CD14-positive monocyte (primary cell): ENCODE results near the gene TRIM47. TPM values are rescaled to one million over a fixed set of nuclear protein-coding genes. Genes with fewer than 3 reads are reported as not detected.

ENCODE experiments used
- DNase-seq, 3 donors: peaks; one replicate each; pipeline ENCODE4 v3.0.0-alpha.2; 2011 to 2022
- H2AFZ ChIP-seq: 2 replicates; pipeline ENCODE4 v1.6.0; 2012; ENCODE audit warnings: mild to moderate bottlenecking, low read depth, low read length, inconsistent platforms; ENCODE audit not compliant: insufficient read depth, poor library complexity, severe bottlenecking
- H3K27ac ChIP-seq, 2 donors: 1 replicate in 1 of 2; 2 replicates in 1 of 2; pipeline ENCODE4 v1.5.1; 2012 to 2013; ENCODE audit warnings: low read length in 2 of 2, control low read depth in 1 of 2, inconsistent platforms in 1 of 2, low read depth in 1 of 2, mild to moderate bottlenecking in 1 of 2
- H3K27me3 ChIP-seq, 2 donors: one replicate each; pipeline versions ENCODE4 v1.6.0 to v1.6.1; 2011 to 2013; ENCODE audit warnings: low read length in 2 of 2; ENCODE audit not compliant: control insufficient read depth in 2 of 2, insufficient read depth in 2 of 2
- H3K36me3 ChIP-seq, 2 donors: replicated peaks in 1 of 2; 1 replicate in 1 of 2; 2 replicates in 1 of 2; pipeline versions ENCODE4 v1.5.1 to v1.6.1; 2012 to 2013; ENCODE audit warnings: low read length in 2 of 2, control low read depth in 1 of 2, inconsistent platforms in 1 of 2, mild to moderate bottlenecking in 1 of 2; ENCODE audit not compliant: insufficient read depth in 2 of 2, control insufficient read depth in 1 of 2
- H3K4me1 ChIP-seq, 2 donors: 1 replicate in 1 of 2; 2 replicates in 1 of 2; pipeline versions ENCODE4 v1.5.1 to v1.6.1; 2012 to 2013; ENCODE audit warnings: low read length in 2 of 2, control low read depth in 1 of 2, inconsistent platforms in 1 of 2, mild to moderate bottlenecking in 1 of 2, moderate library complexity in 1 of 2; ENCODE audit not compliant: insufficient read depth in 2 of 2, control insufficient read depth in 1 of 2
- H3K4me2 ChIP-seq: replicated peaks from 2 replicates; pipeline ENCODE3; 2012; ENCODE audit warnings: low read length, moderate library complexity, mild to moderate bottlenecking; ENCODE audit not compliant: poor library complexity, severe bottlenecking; ENCODE audit errors: extremely low read depth
- H3K4me3 ChIP-seq, 3 experiments: fragments of 200-600 bp in 1 of 3; sonication (generic) in 1 of 3; replicated peaks in 1 of 3; 1 replicate in 2 of 3; 2 replicates in 1 of 3; pipeline ENCODE4 v1.5.1; 2011 to 2013; ENCODE audit warnings: low read length in 3 of 3, mild to moderate bottlenecking in 3 of 3, control low read depth in 2 of 3, low read depth in 2 of 3, inconsistent platforms in 1 of 3, moderate library complexity in 1 of 3
- H3K79me2 ChIP-seq: 2 replicates; pipeline ENCODE4 v1.6.0; 2012; ENCODE audit warnings: mild to moderate bottlenecking, control low read depth, inconsistent platforms, low read length, moderate library complexity; ENCODE audit not compliant: insufficient read depth
- H3K9ac ChIP-seq: 2 replicates; pipeline ENCODE4 v1.6.0; 2017; ENCODE audit warnings: low read length, mild to moderate bottlenecking; ENCODE audit not compliant: insufficient read depth, poor library complexity, severe bottlenecking
- H3K9me3 ChIP-seq, 2 donors: replicated peaks in 1 of 2; 1 replicate in 1 of 2; 2 replicates in 1 of 2; pipeline versions ENCODE4 v1.5.1 to v1.6.1; 2012 to 2013; ENCODE audit warnings: low read length in 2 of 2, control low read depth in 1 of 2; ENCODE audit not compliant: control insufficient read depth in 1 of 2, insufficient read depth in 1 of 2
- H4K20me1 ChIP-seq: 2 replicates; pipeline ENCODE4 v1.6.0; 2012; ENCODE audit warnings: mild to moderate bottlenecking, low read length, control low read depth, moderate library complexity; ENCODE audit not compliant: insufficient read depth
- H3K27ac Mint-ChIP-seq, 7 donors: one replicate each; pipeline ENCODE4 v1.8.0; 2020; ENCODE audit warnings: mild to moderate bottlenecking in 7 of 7, mixed read lengths in 7 of 7, moderate library complexity in 6 of 7, inconsistent platforms in 2 of 7
- H3K27me3 Mint-ChIP-seq, 3 donors: one replicate each; pipeline ENCODE4 v1.8.0; 2021 to 2022; ENCODE audit warnings: low read depth in 3 of 3, mild to moderate bottlenecking in 3 of 3, mixed read lengths in 3 of 3, moderate library complexity in 3 of 3, inconsistent platforms in 1 of 3
- H3K36me3 Mint-ChIP-seq, 2 donors: one replicate each; pipeline ENCODE4 v1.8.0; 2020; ENCODE audit warnings: mixed read lengths in 2 of 2, inconsistent platforms in 1 of 2, mild to moderate bottlenecking in 1 of 2
- H3K4me1 Mint-ChIP-seq: one replicate; pipeline ENCODE4 v1.8.0; 2020; ENCODE audit warnings: mild to moderate bottlenecking, mixed read lengths
- H3K4me3 Mint-ChIP-seq, 2 donors: one replicate each; pipeline ENCODE4 v1.8.0; 2020; ENCODE audit warnings: mild to moderate bottlenecking in 2 of 2, mixed read lengths in 2 of 2, moderate library complexity in 1 of 2
- H3K9me3 Mint-ChIP-seq, 7 donors: one replicate each; pipeline ENCODE4 v1.8.0; 2020 to 2022; ENCODE audit warnings: mixed read lengths in 7 of 7, mild to moderate bottlenecking in 6 of 7, moderate library complexity in 6 of 7, inconsistent platforms in 2 of 7
- WGBS: methylation state at CpG from one replicate; pipeline ENCODE4 v1.1.5; 2013; ENCODE audit warnings: missing lambda C conversion rate; ENCODE audit not compliant: insufficient coverage; 5-methylcytosine and 5-hydroxymethylcytosine counted together
- intact Hi-C, 2 donors: fragments of 100-400 bp; cut with micrococcal nuclease; formaldehyde crosslinking; loops; one replicate each; pipeline versions ENCODE4 v1.15.0 to v1.15.1; 2023
- polyA plus RNA-seq, 3 donors: library from polyadenylated mRNA; depleted of rRNA in 1 of 3; unstranded in 2 of 3; stranded (reverse) in 1 of 3; fragments of 300-500 nt in 2 of 3; fragments of >200 nt in 1 of 3; fragmentation: Illumina TruSeq in 2 of 3; gene quantifications; 1 replicate in 2 of 3; 2 replicates in 1 of 3; pipeline ENCODE4 v1.2.3, GENCODE V29; 2012 to 2021
- TF ChIP-seq, protein P1 (sequence below): fragments of 200-600 bp; IDR thresholded peaks from one replicate; pipeline ENCODE4 v1.8.0; 2022; ENCODE audit warnings: antibody characterized with exemption, mild to moderate bottlenecking

TRIM47 gene
- polyA plus RNA-seq, 3 donors = 0.20 TPM; not detected in 2

DNA sequence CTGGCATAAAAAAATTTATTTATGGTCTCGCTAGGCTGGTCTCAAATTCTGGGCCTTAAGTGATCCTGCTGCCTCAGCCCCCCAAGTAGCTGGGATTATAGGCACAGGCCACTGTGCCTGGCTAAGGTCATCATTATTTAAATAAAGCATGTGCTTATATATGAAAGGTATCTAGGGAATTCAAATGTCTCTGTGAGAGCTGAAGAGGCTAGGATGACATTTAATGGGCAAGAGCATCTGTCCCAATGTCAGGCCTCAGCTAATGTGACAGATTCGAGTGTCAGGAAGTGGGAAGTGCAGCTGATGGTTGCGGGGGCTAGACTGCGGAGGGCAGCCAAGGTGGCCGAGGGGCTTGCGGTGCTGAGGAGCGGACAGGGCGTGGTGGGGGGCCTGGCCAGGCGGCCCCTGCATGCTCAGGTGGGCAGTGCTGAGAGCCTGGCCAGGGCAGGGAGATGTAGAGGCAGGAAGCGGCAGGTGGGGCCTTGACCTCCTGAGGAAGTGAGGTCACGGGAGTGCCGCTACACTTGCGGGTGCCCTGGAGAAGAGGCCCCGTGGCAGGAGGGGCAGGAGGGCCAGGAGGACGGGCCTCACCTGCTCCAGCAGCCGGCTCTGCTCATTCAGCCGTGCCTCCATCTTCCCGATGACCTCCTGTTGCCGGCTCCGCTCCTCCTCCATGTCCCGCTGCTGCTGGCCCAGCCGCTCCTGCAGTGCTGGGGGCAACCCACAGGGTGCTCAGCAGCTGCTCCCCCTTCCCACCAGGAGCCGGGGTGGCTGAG lies 38.9 kb upstream of the TRIM47 start:
- no peak overlapping the region for H3K9ac ChIP-seq
- H3K27me3 Mint-ChIP-seq = peaks cover 1 to 2% (median 1%) of the 10 kb centered on the region in 3 donors
- H3K27me3 ChIP-seq = no peaks in the 10 kb centered on the region
- H4K20me1 ChIP-seq = no peaks in the 10 kb centered on the region
- no peaks in the 10 kb centered on the region for H3K9me3 ChIP-seq
- peaks cover 0 to 2% (median 0%) of the 10 kb centered on the region in 7 donors for H3K9me3 Mint-ChIP-seq
- no peaks in the 10 kb centered on the region for H3K36me3 Mint-ChIP-seq
- no peak overlapping the region for H2AFZ ChIP-seq
- H3K4me1 Mint-ChIP-seq = peaks cover 1% of the 10 kb centered on the region
- H3K4me3 ChIP-seq = no peak overlapping the region
- TF ChIP-seq, protein P1, sequence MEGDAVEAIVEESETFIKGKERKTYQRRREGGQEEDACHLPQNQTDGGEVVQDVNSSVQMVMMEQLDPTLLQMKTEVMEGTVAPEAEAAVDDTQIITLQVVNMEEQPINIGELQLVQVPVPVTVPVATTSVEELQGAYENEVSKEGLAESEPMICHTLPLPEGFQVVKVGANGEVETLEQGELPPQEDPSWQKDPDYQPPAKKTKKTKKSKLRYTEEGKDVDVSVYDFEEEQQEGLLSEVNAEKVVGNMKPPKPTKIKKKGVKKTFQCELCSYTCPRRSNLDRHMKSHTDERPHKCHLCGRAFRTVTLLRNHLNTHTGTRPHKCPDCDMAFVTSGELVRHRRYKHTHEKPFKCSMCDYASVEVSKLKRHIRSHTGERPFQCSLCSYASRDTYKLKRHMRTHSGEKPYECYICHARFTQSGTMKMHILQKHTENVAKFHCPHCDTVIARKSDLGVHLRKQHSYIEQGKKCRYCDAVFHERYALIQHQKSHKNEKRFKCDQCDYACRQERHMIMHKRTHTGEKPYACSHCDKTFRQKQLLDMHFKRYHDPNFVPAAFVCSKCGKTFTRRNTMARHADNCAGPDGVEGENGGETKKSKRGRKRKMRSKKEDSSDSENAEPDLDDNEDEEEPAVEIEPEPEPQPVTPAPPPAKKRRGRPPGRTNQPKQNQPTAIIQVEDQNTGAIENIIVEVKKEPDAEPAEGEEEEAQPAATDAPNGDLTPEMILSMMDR = no peak
- no peak overlapping the region for H3K4me3 Mint-ChIP-seq
- DNase-seq = peak in 1 of 3 donors; percentile 1
- no peaks in the 10 kb centered on the region for H3K36me3 ChIP-seq
- H3K4me1 ChIP-seq = no peaks in the 10 kb centered on the region
- intact Hi-C loops = no loop called here
- WGBS = 76% methylated on average over 14 of the region's 23 CpGs
- no peak overlapping the region for H3K4me2 ChIP-seq
- H3K27ac Mint-ChIP-seq = peak overlapping the region in 1 of 7 donors; percentile 56
- no peak overlapping the region for H3K27ac ChIP-seq
- no peaks in the 10 kb centered on the region for H3K79me2 ChIP-seq

DNA sequence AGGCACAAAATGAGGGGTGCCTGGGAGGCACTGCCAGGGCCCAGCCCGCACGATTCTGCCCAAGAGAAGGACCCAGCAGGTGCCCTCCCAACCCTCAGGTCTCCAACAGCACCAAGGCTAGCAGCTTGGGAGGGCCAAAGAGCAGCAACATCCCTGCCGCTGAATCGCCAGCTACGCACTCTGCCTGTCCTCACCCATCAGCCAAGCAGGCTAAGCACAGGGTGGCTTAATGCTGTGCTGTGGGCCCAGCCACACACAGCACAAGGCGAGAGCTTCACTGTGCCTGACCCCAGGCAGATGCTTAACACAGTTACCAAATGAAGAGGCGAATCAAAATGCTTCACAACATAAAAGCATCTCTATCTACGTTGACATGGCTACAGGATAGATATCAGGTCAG lies 36.9 kb upstream of the TRIM47 start:
- no peaks in the 10 kb centered on the region for H3K27me3 ChIP-seq
- TF ChIP-seq, protein P1 = no peak
- Mint-ChIP-seq H3K27me3 (peaks cover 2 to 3% (median 2%) of the 10 kb centered on the region in 3 donors), H3K4me3 (no peak overlapping the region), H3K36me3 (no peaks in the 10 kb centered on the region), H3K9me3 (peaks cover 0 to 2% (median 0%) of the 10 kb centered on the region in 7 donors), H3K27ac (no peak overlapping the region), H3K4me1 (peaks cover 1% of the 10 kb centered on the region)
- intact Hi-C loops = no loop called here
- H2AFZ ChIP-seq = no peak overlapping the region
- no peaks in the 10 kb centered on the region for H3K4me1 ChIP-seq
- 98% methylated on average over 5 of the region's 8 CpGs for WGBS
- no peak overlapping the region for H3K4me3 ChIP-seq
- H3K36me3 ChIP-seq = no peaks in the 10 kb centered on the region
- H3K9ac ChIP-seq = no peak overlapping the region
- H3K27ac ChIP-seq = no peak overlapping the region
- no peaks in the 10 kb centered on the region for H3K79me2 ChIP-seq
- H4K20me1 ChIP-seq = no peaks in the 10 kb centered on the region
- no peak overlapping the region for H3K4me2 ChIP-seq
- DNase-seq = no peak
- H3K9me3 ChIP-seq = no peaks in the 10 kb centered on the region
